Measurements from ENCODE around the gene ASIC2. TPM values are rescaled to one million over a fixed set of nuclear protein-coding genes. Genes with fewer than 3 reads are reported as not detected.

The ASIC2 gene
- total RNA-seq, 2 donors from 2014 or later, result not detected

GRCh38 chr17:33292201-33292980 is 704 bp downstream of the ASIC2 start:
- no peaks in the 10 kb centered on the region for H3K9me3 Mint-ChIP-seq
- DNase-seq (ENCODE audit: low spot score in 2 of 2), result no peak
- H3K27ac Mint-ChIP-seq, result no peak overlapping the region
- H3K36me3 Mint-ChIP-seq, result peaks cover 0 to 8% of the 10 kb centered on the region in 2 donors
- ATAC-seq, result peak in 1 of 2 donors; percentile 55

- peak in 1 of 2 donors; percentile 4 for DNase-seq (ENCODE audit: low spot score in 2 of 2)
- peak in 1 of 2 donors; percentile 30 for ATAC-seq
- peaks cover 0 to 8% of the 10 kb centered on the region in 2 donors for H3K36me3 Mint-ChIP-seq
- no peaks in the 10 kb centered on the region for H3K9me3 Mint-ChIP-seq
- H3K27ac Mint-ChIP-seq, result no peak overlapping the region
These were observed 1.6 kb downstream of the ASIC2 start for GRCh38 chr17:33291248-33292200.

- H3K27ac Mint-ChIP-seq, result no peak overlapping the region
- peaks cover 0 to 8% of the 10 kb centered on the region in 2 donors for H3K36me3 Mint-ChIP-seq
- H3K9me3 Mint-ChIP-seq, result no peaks in the 10 kb centered on the region
- ATAC-seq, result no peak
- no peak for DNase-seq (ENCODE audit: low spot score in 2 of 2)
These were observed 2.8 kb downstream of the ASIC2 start for GRCh38 chr17:33290253-33290652.

GRCh38 chr17:33288954-33289353 is 4.1 kb downstream of the ASIC2 start:
- Mint-ChIP-seq H3K36me3 (peaks cover 0 to 8% of the 10 kb centered on the region in 2 donors), H3K27ac (no peak overlapping the region), H3K9me3 (no peaks in the 10 kb centered on the region)
- no peak for ATAC-seq
- DNase-seq (ENCODE audit: low spot score in 2 of 2), result no peak

GRCh38 chr17:33287096-33287725 is 5.9 kb downstream of the ASIC2 start:
- Mint-ChIP-seq H3K27ac (no peak overlapping the region), H3K9me3 (no peaks in the 10 kb centered on the region), H3K36me3 (peaks cover 0 to 8% of the 10 kb centered on the region in 2 donors)

GRCh38 chr17:33285413-33285812 is 7.7 kb downstream of the ASIC2 start:
- Mint-ChIP-seq H3K27ac (no peak overlapping the region), H3K36me3 (no peaks in the 10 kb centered on the region), H3K9me3 (no peaks in the 10 kb centered on the region)
- DNase-seq (ENCODE audit: low spot score in 2 of 2), result no peak
- no peak for ATAC-seq

More at GRCh38 chr17:33287096-33287725, 5.9 kb downstream of the ASIC2 start:
- DNase-seq (ENCODE audit: low spot score in 2 of 2), result no peak
- ATAC-seq, result no peak

- Mint-ChIP-seq H3K27ac (no peak overlapping the region), H3K36me3 (no peaks in the 10 kb centered on the region), H3K9me3 (no peaks in the 10 kb centered on the region)
- DNase-seq (ENCODE audit: low spot score in 2 of 2) (no peak), ATAC-seq (no peak)
These were observed 9.1 kb downstream of the ASIC2 start for GRCh38 chr17:33284022-33284421.

GRCh38 chr17:33280162-33280943 is 12.7 kb downstream of the ASIC2 start:
- no peak overlapping the region for H3K27ac Mint-ChIP-seq
- DNase-seq (ENCODE audit: low spot score in 2 of 2) (no peak), ATAC-seq (no peak)
- no peaks in the 10 kb centered on the region for H3K9me3 Mint-ChIP-seq
- H3K36me3 Mint-ChIP-seq, result no peaks in the 10 kb centered on the region

GRCh38 chr17:33277436-33278100 is 15.5 kb downstream of the ASIC2 start:
- H3K27ac Mint-ChIP-seq, result no peak overlapping the region
- ATAC-seq (no peak), DNase-seq (ENCODE audit: low spot score in 2 of 2) (no peak)
- H3K9me3 Mint-ChIP-seq, result no peaks in the 10 kb centered on the region
- H3K36me3 Mint-ChIP-seq, result no peaks in the 10 kb centered on the region

GRCh38 chr17:33273743-33274410 is 19.2 kb downstream of the ASIC2 start:
- no peaks in the 10 kb centered on the region for H3K36me3 Mint-ChIP-seq
- H3K9me3 Mint-ChIP-seq, result no peaks in the 10 kb centered on the region
- no peak overlapping the region for H3K27ac Mint-ChIP-seq
- DNase-seq (ENCODE audit: low spot score in 2 of 2) (no peak), ATAC-seq (no peak)

GRCh38 chr17:33273271-33273670 is 19.8 kb downstream of the ASIC2 start:
- ATAC-seq, result no peak
- no peak for DNase-seq (ENCODE audit: low spot score in 2 of 2)
- Mint-ChIP-seq H3K27ac (no peak overlapping the region), H3K9me3 (no peaks in the 10 kb centered on the region), H3K36me3 (no peaks in the 10 kb centered on the region)

GRCh38 chr17:33272438-33272837 is 20.7 kb downstream of the ASIC2 start:
- H3K27ac Mint-ChIP-seq, result no peak overlapping the region
- H3K9me3 Mint-ChIP-seq, result no peaks in the 10 kb centered on the region
- ATAC-seq (no peak), DNase-seq (ENCODE audit: low spot score in 2 of 2) (no peak)
- H3K36me3 Mint-ChIP-seq, result no peaks in the 10 kb centered on the region

GRCh38 chr17:33269337-33270060 is 23.6 kb downstream of the ASIC2 start:
- DNase-seq (ENCODE audit: low spot score in 2 of 2) (no peak), ATAC-seq (no peak)
- no peaks in the 10 kb centered on the region for H3K9me3 Mint-ChIP-seq
- no peaks in the 10 kb centered on the region for H3K36me3 Mint-ChIP-seq
- H3K27ac Mint-ChIP-seq, result no peak overlapping the region

GRCh38 chr17:33267851-33268548 is 25.1 kb downstream of the ASIC2 start:
- Mint-ChIP-seq H3K27ac (no peak overlapping the region), H3K9me3 (no peaks in the 10 kb centered on the region), H3K36me3 (no peaks in the 10 kb centered on the region)
- ATAC-seq (no peak), DNase-seq (ENCODE audit: low spot score in 2 of 2) (no peak)

Data from activated naive CD4-positive, alpha-beta T cell treated with anti-CD3 and anti-CD28 coated beads, Interleukin-2, amount 50 U/mL, for 72 hours (primary cell).